Mucosa of stomach (tissue), 1 donor: ENCODE results near the gene TBL3.

Source experiments
- H3K27me3 ChIP-seq: one replicate; pipeline ENCODE4 v1.7.0; 2013; ENCODE audit warnings: mild to moderate bottlenecking, low read length; ENCODE audit not compliant: control insufficient read depth, insufficient read depth
- H3K36me3 ChIP-seq: one replicate; pipeline ENCODE4 v1.7.0; 2013; ENCODE audit warnings: low read length; ENCODE audit not compliant: control insufficient read depth, insufficient read depth
- H3K4me1 ChIP-seq: one replicate; pipeline ENCODE4 v1.7.0; 2013; ENCODE audit warnings: mild to moderate bottlenecking, low read length; ENCODE audit not compliant: control insufficient read depth, insufficient read depth
- H3K4me3 ChIP-seq: one replicate; pipeline ENCODE4 v1.7.0; 2013; ENCODE audit warnings: low read length
- H3K9ac ChIP-seq: one replicate; pipeline ENCODE4 v1.7.0; 2013; ENCODE audit warnings: mild to moderate bottlenecking, low read length, moderate library complexity
- H3K9me3 ChIP-seq: one replicate; pipeline ENCODE4 v1.7.0; 2013; ENCODE audit warnings: mild to moderate bottlenecking, low read length, moderate library complexity; ENCODE audit not compliant: control insufficient read depth
- donor health status: Pancreatic carcinoma.

Gene TBL3

DNA sequence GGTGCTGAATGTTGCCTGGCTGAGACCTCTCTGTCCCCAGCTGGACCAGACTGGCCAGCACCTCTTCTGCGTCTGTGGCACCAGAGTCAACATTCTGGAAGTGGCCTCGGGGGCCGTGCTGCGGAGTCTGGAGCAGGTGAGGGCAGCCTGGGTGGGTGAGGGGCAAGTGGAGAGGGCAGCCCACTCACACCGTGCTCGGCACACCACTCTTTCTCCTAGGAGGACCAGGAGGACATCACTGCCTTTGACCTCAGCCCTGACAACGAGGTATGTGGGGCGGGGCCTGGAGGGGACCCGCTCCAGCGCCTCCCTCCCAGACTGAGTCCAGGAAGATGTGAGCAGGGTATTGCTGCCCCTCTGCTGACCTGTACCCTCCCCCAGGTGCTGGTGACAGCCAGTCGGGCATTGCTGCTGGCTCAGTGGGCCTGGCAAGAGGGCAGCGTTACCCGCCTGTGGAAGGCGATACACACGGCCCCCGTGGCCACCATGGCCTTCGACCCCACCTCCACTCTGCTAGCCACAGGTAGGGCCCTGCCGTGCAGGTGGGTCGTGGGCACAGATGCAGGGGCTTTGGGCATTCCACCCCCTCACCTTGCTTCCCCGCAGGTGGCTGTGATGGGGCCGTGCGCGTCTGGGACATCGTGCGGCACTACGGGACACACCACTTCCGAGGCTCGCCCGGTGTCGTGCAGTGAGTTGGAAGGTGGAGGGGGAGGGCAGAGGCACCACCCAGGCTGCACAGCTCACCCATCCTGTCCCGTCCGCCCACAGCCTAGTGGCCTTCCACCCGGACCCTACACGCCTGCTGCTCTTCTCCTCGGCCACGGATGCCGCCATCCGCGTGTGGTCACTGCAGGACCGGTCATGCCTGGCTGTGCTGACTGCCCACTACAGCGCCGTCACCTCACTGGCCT lies 2.6 kb downstream of the TBL3 start:
- H3K36me3 ChIP-seq, result peaks cover 14% of the 10 kb centered on the region
- no peaks in the 10 kb centered on the region for H3K9me3 ChIP-seq
- H3K9ac ChIP-seq, result no peak overlapping the region
- peaks cover 3% of the 10 kb centered on the region for H3K27me3 ChIP-seq
- H3K4me1 ChIP-seq, result peaks cover 24% of the 10 kb centered on the region
- no peak overlapping the region for H3K4me3 ChIP-seq

- H3K36me3 ChIP-seq, result peaks cover 14% of the 10 kb centered on the region
- H3K9me3 ChIP-seq, result no peaks in the 10 kb centered on the region
- peaks cover 36% of the 10 kb centered on the region for H3K4me1 ChIP-seq
- no peak overlapping the region for H3K9ac ChIP-seq
- peaks cover 10% of the 10 kb centered on the region for H3K27me3 ChIP-seq
- H3K4me3 ChIP-seq, result no peak overlapping the region
Observed at GRCh38 chr16:1975432-1976215, 3.8 kb downstream of the TBL3 start.

DNA sequence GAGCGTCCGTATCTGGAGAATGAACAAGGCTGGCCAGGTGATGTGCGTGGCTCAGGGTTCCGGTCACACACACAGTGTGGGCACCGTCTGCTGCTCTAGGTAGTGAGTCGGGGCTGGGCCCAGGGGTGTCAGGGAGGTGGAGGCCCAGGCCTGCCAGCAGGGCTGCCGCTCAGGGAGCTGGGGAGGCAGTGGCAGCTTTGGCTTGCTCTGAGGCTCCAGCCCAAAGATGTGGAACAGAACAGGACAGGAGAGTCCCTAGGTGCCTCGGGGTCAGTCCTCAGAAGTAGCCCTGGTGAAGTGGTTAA lies 4.3 kb downstream of the TBL3 start:
- Histone ChIP-seq H3K4me1 (peaks cover 38% of the 10 kb centered on the region), H3K36me3 (peaks cover 14% of the 10 kb centered on the region), H3K4me3 (no peak overlapping the region), H3K9me3 (no peaks in the 10 kb centered on the region), H3K9ac (no peak overlapping the region), H3K27me3 (peaks cover 16% of the 10 kb centered on the region)

GRCh38 chr16:1976951-1977874 lies 5.4 kb downstream of the TBL3 start:
- no peak overlapping the region for H3K4me3 ChIP-seq
- H3K4me1 ChIP-seq, result peaks cover 47% of the 10 kb centered on the region
- H3K9me3 ChIP-seq, result no peaks in the 10 kb centered on the region
- peaks cover 21% of the 10 kb centered on the region for H3K27me3 ChIP-seq
- peaks cover 14% of the 10 kb centered on the region for H3K36me3 ChIP-seq
- H3K9ac ChIP-seq, result no peak overlapping the region

- no peaks in the 10 kb centered on the region for H3K9me3 ChIP-seq
- no peak overlapping the region for H3K9ac ChIP-seq
- H3K27me3 ChIP-seq, result peaks cover 21% of the 10 kb centered on the region
- no peak overlapping the region for H3K4me3 ChIP-seq
- peaks cover 14% of the 10 kb centered on the region for H3K36me3 ChIP-seq
- peaks cover 47% of the 10 kb centered on the region for H3K4me1 ChIP-seq
Observed at GRCh38 chr16:1977875-1978268, 6.0 kb downstream of the TBL3 start.

DNA sequence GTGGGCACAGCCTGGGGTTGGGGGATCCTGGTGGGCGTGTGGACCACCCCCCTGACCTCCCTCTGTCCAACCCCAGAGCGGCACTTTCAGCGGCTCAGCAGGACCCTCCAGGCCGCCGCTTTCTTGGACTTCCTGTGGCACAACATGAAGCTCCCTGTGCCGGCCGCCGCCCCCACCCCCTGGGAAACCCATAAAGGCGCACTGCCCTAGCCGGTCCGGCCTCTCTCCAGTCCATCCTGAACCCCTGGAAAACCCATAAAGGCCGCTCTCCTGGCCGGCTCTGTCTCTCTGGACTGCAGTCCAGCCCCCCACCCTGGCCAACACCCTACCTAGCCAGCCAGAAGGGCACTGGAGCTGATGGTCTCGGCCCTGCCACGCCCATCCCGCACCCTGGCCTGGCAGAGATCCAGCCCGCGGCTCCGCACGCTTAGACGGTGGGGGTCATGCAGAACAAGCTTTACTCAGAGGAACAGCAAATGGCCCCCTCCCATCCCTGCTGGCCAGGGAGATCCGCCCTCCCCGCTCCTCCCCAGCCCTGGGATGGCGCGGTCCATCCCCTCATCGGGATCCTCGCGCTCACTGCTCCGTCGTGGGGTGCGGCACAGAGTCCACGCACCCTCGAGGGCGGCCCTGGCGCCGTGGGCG lies 6.7 kb downstream of the TBL3 start:
- H3K4me3 ChIP-seq, result no peak overlapping the region
- peaks cover 24% of the 10 kb centered on the region for H3K27me3 ChIP-seq
- H3K9me3 ChIP-seq, result no peaks in the 10 kb centered on the region
- peaks cover 53% of the 10 kb centered on the region for H3K4me1 ChIP-seq
- peaks cover 14% of the 10 kb centered on the region for H3K36me3 ChIP-seq
- peak overlapping the region; percentile 70 for H3K9ac ChIP-seq

DNA sequence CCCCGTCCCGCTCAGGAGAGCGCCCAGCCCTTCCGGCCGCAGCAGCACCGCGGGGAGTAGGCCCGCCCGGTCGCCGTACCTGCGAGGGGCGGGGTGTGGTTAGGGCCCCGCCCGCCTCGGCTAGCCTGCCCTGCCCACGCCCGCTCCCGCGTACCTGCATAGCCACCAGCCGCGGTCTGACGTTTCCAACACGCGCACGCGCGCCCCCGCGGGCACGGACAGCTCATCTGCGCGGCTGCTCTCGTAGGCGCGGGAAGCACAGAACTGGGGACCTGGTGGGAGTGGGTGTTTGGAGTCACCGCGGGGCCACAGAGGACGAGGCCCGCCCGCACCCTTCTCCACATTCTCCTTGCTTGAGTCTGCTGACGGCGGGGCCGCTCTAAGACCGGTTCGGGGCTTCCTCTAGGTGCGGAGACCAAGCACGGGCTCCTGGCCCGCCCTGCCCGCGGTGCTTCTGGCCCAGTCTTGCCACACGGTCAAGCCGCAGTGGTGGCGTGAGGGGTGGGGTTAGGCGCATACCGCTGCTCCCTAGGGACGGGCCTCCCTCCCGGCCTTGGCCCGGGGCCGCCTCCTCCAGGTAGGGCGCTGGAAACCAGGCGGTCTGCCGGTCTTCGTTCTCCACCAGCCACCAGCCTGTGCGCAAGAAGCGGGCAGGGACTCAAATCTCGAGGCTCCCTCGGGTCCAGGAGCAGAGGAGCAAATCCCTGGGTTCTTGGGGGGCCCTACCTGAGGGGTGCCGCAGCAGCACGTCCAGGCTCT lies 7.6 kb downstream of the TBL3 start:
- H3K9me3 ChIP-seq, result no peaks in the 10 kb centered on the region
- H3K27me3 ChIP-seq, result peaks cover 24% of the 10 kb centered on the region
- H3K4me3 ChIP-seq, result no peak overlapping the region
- H3K9ac ChIP-seq, result peak overlapping the region; percentile 70
- peaks cover 55% of the 10 kb centered on the region for H3K4me1 ChIP-seq
- peaks cover 11% of the 10 kb centered on the region for H3K36me3 ChIP-seq

GRCh38 chr16:1980030-1980769 lies 8.3 kb downstream of the TBL3 start:
- H3K36me3 ChIP-seq, result peaks cover 9% of the 10 kb centered on the region
- peaks cover 24% of the 10 kb centered on the region for H3K27me3 ChIP-seq
- H3K4me3 ChIP-seq, result no peak overlapping the region
- no peaks in the 10 kb centered on the region for H3K9me3 ChIP-seq
- H3K4me1 ChIP-seq, result peaks cover 62% of the 10 kb centered on the region
- H3K9ac ChIP-seq, result peak overlapping the region; percentile 70

GRCh38 chr16:1980770-1981087 lies 8.9 kb downstream of the TBL3 start:
- Histone ChIP-seq H3K9me3 (no peaks in the 10 kb centered on the region), H3K27me3 (peaks cover 24% of the 10 kb centered on the region), H3K4me3 (no peak overlapping the region), H3K36me3 (peaks cover 9% of the 10 kb centered on the region), H3K9ac (no peak overlapping the region), H3K4me1 (peaks cover 68% of the 10 kb centered on the region)

- Histone ChIP-seq H3K9me3 (no peaks in the 10 kb centered on the region), H3K4me3 (no peak within 1 kb of the TSS), H3K27me3 (peaks cover 28% of the 10 kb centered on the region), H3K4me1 (peaks cover 72% of the 10 kb centered on the region), H3K36me3 (peaks cover 8% of the 10 kb centered on the region), H3K9ac (no peak within 1 kb of the TSS)
Observed at GRCh38 chr16:1981398-1981836, 9.6 kb downstream of the TBL3 start, which contains the start of gene NOXO1. Gene NOXO1 (minus strand): TSS chr16:1981469. CDS start chr16:1981179, 290 bp downstream.
